Hepatocyte (in vitro differentiated cells): ENCODE measurements around the gene PSMG3. TPM values are rescaled to one million over a fixed set of nuclear protein-coding genes. Genes with fewer than 3 reads are reported as not detected.
A peak's percentile ranks its signal among the peaks of the same experiment; 100 is the strongest.

Experiments used
- DNase-seq: peaks from one replicate; pipeline ENCODE4 v3.0.0-alpha.2; 2016; ENCODE audit warnings: low spot score
- H2AFZ ChIP-seq: fragments of 200-600 bp; sonication (generic); 2 replicates; pipeline ENCODE4 v1.6.0; 2016; ENCODE audit warnings: antibody characterized with exemption, mild to moderate bottlenecking
- H3K27ac ChIP-seq: fragments of 200-600 bp; sonication (generic); 2 replicates; pipeline ENCODE4 v1.5.1; 2016; ENCODE audit warnings: mild to moderate bottlenecking
- H3K27me3 ChIP-seq: fragments of 200-600 bp; sonication (generic); 2 replicates; pipeline ENCODE4 v1.6.1; 2016
- H3K36me3 ChIP-seq: fragments of 200-600 bp; sonication (generic); replicated peaks from 2 replicates; pipeline ENCODE4 v1.5.1; 2016; ENCODE audit warnings: low read depth; ENCODE audit not compliant: insufficient read depth
- H3K4me1 ChIP-seq: fragments of 200-600 bp; sonication (generic); 2 replicates; pipeline ENCODE4 v1.5.1; 2016; ENCODE audit warnings: mild to moderate bottlenecking, moderate library complexity; ENCODE audit not compliant: insufficient read depth
- H3K4me2 ChIP-seq: fragments of 200-600 bp; sonication (generic); 2 replicates; pipeline ENCODE4 v1.6.0; 2016
- H3K4me3 ChIP-seq: fragments of 200-600 bp; sonication (generic); 2 replicates; pipeline ENCODE4 v1.5.1; 2016; ENCODE audit warnings: mild to moderate bottlenecking
- H3K79me2 ChIP-seq: fragments of 200-600 bp; sonication (generic); 2 replicates; pipeline ENCODE4 v1.6.0; 2017; ENCODE audit warnings: mild to moderate bottlenecking
- H3K9me2 ChIP-seq: fragments of 200-600 bp; sonication (generic); replicated peaks from 2 replicates; pipeline ENCODE4 v1.6.0; 2017; ENCODE audit warnings: mild to moderate bottlenecking; ENCODE audit not compliant: insufficient read depth
- H3K9me3 ChIP-seq: fragments of 200-600 bp; sonication (generic); 2 replicates; pipeline ENCODE4 v1.5.1; 2016; ENCODE audit warnings: low read depth, mild to moderate bottlenecking
- H4K20me1 ChIP-seq: fragments of 200-600 bp; sonication (generic); 2 replicates; pipeline ENCODE4 v1.6.0; 2016; ENCODE audit warnings: mild to moderate bottlenecking; ENCODE audit not compliant: insufficient read depth, poor library complexity, severe bottlenecking
- CTCF ChIP-seq: fragments of 200-600 bp; sonication (generic); IDR thresholded peaks from 2 replicates; pipeline ENCODE4 v1.5.1; 2016; ENCODE audit warnings: antibody characterized with exemption, mild to moderate bottlenecking; ENCODE audit not compliant: poor library complexity
- EZH2 ChIP-seq: fragments of 200-600 bp; sonication (generic); IDR thresholded peaks from 2 replicates; pipeline ENCODE4 v1.6.1; 2016; ENCODE audit warnings: antibody characterized with exemption, mild to moderate bottlenecking, borderline replicate concordance
- EZH2phosphoT487 ChIP-seq: fragments of 200-600 bp; sonication (generic); IDR thresholded peaks from one replicate; pipeline ENCODE4 v1.6.1; 2018; ENCODE audit warnings: antibody characterized with exemption, mild to moderate bottlenecking, low read depth, moderate library complexity; ENCODE audit not compliant: unreplicated experiment, severe bottlenecking
- WGBS: methylation state at CpG from one replicate; pipeline ENCODE4 v1.1.6; 2016; ENCODE audit warnings: low lambda C conversion rate; ENCODE audit errors: missing lambda C conversion rate; 5-methylcytosine and 5-hydroxymethylcytosine counted together
- polyA plus RNA-seq: library from polyadenylated mRNA; unstranded; fragments of >200 nt; fragmentation: Nextera tagmentation; extraction: Ambion mirVana; gene quantifications from 2 replicates; pipeline ENCODE4 v1.2.1, GENCODE V29; 2016
- total RNA-seq: library from RNA; depleted of rRNA; stranded (reverse); fragments of >200 nt; gene quantifications from 2 replicates; pipeline ENCODE4 v1.2.3, GENCODE V29; 2014

The PSMG3 gene
- total and polyA plus RNA-seq, 2 experiments from 2014 or later = 42.7 to 44.8 TPM

GRCh38 chr7:1533547-1534329 is 36.1 kb downstream of the PSMG3 start:
- Histone ChIP-seq H3K27me3 (no peaks in the 10 kb centered on the region), H3K4me3 (no peak overlapping the region), H3K36me3 (no peaks in the 10 kb centered on the region), H3K9me2 (no peaks in the 10 kb centered on the region), H3K4me1 (peaks cover 54% of the 10 kb centered on the region), H3K4me2 (peak overlapping the region; percentile 88), H3K79me2 (peaks cover 65% of the 10 kb centered on the region), H3K9me3 (no peaks in the 10 kb centered on the region), H4K20me1 (peaks cover 6% of the 10 kb centered on the region), H2AFZ (no peak overlapping the region), H3K27ac (peak overlapping the region; percentile 98)
- WGBS = 86% methylated on average over 18 of the region's 24 CpGs
- DNase-seq = peak; percentile 81
- TF ChIP-seq EZH2phosphoT487 (no peak), CTCF (no peak), EZH2 (no peak)

- Histone ChIP-seq H3K4me2 (peak overlapping the region; percentile 88), H3K9me2 (no peaks in the 10 kb centered on the region), H3K4me3 (no peak overlapping the region), H3K27me3 (no peaks in the 10 kb centered on the region), H3K9me3 (no peaks in the 10 kb centered on the region), H3K36me3 (no peaks in the 10 kb centered on the region), H4K20me1 (peaks cover 6% of the 10 kb centered on the region), H2AFZ (no peak overlapping the region), H3K4me1 (peaks cover 49% of the 10 kb centered on the region), H3K27ac (peak overlapping the region; percentile 98), H3K79me2 (peaks cover 60% of the 10 kb centered on the region)
- no peak for DNase-seq
- WGBS = 75% methylated on average over 9 of the region's 9 CpGs
- no peak for TF ChIP-seq CTCF
- TF ChIP-seq EZH2 = no peak
- no peak for TF ChIP-seq EZH2phosphoT487
Observed at GRCh38 chr7:1533255-1533546, 36.6 kb downstream of the PSMG3 start.

DNA sequence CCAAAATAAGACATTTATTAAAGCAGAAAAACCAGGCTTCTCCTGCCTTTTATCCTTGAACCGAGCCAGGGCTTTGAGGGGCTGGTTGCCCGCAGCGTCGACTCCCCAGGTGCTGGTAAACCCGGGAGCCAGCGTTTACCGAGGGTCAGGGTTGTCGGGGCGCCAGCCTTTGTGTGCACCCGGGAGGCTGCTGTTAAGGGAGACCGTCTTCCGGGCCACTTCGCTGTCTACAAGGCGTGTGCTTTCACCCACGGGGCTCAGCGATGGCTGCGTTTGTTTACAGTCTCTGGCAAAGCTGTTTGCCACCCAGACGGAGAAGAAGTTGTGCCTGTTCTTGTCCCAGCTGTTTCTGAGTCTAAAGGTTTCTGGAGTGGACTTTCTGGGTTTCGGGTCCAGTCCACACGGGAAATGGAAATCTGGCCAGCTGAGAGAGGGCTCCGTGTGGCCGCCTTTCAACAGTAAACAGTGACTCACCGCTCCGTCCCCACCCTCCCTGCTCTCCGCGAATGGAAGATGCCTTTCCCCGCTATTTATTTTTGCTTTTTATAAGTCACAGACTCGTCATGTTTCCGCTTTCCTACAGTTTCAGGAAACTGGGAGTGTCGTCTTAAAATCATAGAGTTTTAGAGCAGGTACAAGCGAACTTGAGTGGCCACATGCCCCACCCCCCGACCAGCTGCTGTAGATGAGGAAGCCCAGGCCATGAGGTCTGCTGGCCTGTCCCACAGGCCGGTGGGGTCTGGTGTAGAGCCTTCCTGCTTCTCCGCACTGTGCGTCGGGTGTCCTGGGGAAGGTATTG is 37.2 kb downstream of the PSMG3 start:
- Histone ChIP-seq H3K4me2 (peak overlapping the region; percentile 88), H3K27me3 (no peaks in the 10 kb centered on the region), H3K27ac (peak overlapping the region; percentile 98), H3K79me2 (peaks cover 54% of the 10 kb centered on the region), H3K36me3 (no peaks in the 10 kb centered on the region), H4K20me1 (peaks cover 6% of the 10 kb centered on the region), H3K4me1 (peaks cover 43% of the 10 kb centered on the region), H3K9me3 (no peaks in the 10 kb centered on the region), H2AFZ (no peak overlapping the region), H3K4me3 (peak overlapping the region; percentile 38), H3K9me2 (no peaks in the 10 kb centered on the region)
- DNase-seq = peak; percentile 93
- WGBS = 17% methylated on average over 36 of the region's 36 CpGs
- TF ChIP-seq EZH2 (no peak), EZH2phosphoT487 (no peak), CTCF (no peak)
